Adrenal gland (tissue), 5 donors: ENCODE data around the gene OR52I2.

Experiments
- POLR2A ChIP-seq, 2 donors: fragments of 450-650 bp; IDR thresholded peaks; one replicate each; pipeline ENCODE4 v1.6.1; 2017; ENCODE audit warnings: antibody characterized with exemption in 2 of 2, mild to moderate bottlenecking in 2 of 2, moderate library complexity in 1 of 2
- TF ChIP-seq, protein P1 (sequence below), 6 experiments: fragments of 450-650 bp in 4 of 6; fragments of 200-600 bp in 2 of 6; sonication (generic) in 1 of 6; IDR thresholded peaks; 1 replicate in 5 of 6; 2 replicates in 1 of 6; pipeline versions ENCODE4 v1.5.1 to v1.8.0; 2016 to 2021; ENCODE audit warnings: antibody characterized with exemption in 6 of 6, mild to moderate bottlenecking in 2 of 6, moderate library complexity in 1 of 6
- donor health status: DM: no; HTN: no; CAD: no.

DNA sequence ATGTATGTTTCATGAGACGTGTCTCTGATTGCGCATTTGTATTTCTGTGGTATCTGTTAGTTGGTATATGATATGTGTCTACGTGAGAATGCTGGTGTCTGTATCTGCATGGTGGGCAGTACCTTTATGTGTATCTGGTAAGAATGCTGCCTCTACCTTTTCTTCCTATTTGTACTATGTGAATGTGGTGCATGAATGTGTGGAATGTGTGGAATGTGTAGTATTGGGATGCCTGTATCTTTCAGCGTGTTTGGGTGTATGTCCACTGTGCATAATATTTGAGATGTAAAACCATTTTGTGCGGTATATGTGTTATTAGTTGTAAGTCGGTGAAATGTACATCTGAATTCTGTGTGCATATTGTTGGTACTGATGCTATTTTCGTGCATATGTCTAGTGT is 60.0 kb downstream of the OR52I2 start:
- TF ChIP-seq, protein P1, sequence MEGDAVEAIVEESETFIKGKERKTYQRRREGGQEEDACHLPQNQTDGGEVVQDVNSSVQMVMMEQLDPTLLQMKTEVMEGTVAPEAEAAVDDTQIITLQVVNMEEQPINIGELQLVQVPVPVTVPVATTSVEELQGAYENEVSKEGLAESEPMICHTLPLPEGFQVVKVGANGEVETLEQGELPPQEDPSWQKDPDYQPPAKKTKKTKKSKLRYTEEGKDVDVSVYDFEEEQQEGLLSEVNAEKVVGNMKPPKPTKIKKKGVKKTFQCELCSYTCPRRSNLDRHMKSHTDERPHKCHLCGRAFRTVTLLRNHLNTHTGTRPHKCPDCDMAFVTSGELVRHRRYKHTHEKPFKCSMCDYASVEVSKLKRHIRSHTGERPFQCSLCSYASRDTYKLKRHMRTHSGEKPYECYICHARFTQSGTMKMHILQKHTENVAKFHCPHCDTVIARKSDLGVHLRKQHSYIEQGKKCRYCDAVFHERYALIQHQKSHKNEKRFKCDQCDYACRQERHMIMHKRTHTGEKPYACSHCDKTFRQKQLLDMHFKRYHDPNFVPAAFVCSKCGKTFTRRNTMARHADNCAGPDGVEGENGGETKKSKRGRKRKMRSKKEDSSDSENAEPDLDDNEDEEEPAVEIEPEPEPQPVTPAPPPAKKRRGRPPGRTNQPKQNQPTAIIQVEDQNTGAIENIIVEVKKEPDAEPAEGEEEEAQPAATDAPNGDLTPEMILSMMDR (IDR thresholded peaks at IDR 0.05), result no peak
- TF ChIP-seq POLR2A (IDR thresholded peaks at IDR 0.05), result no peak
